NOMO-1 treated with DMSO at 0.1 percent for 48 hours (cell line): ENCODE measurements around the gene NPL.
A peak's percentile ranks its signal among the peaks of the same experiment; 100 is the strongest.

Experiments
- DNase-seq: peaks from one replicate; lab custom pipeline; 2025; ENCODE audit not compliant: unreplicated experiment; lab: John Stamatoyannopoulos, UW

Gene NPL

GRCh38 chr1:182778862-182779261 is 10.7 kb upstream of the NPL start:
- DNase-seq, result no peak

- no peak for DNase-seq
Measured at GRCh38 chr1:182779530-182779929, 10.0 kb upstream of the NPL start.

GRCh38 chr1:182781841-182782586 is 7.6 kb upstream of the NPL start:
- DNase-seq, result peak; percentile 80

- DNase-seq, result no peak
Measured at GRCh38 chr1:182782587-182782913, 7.0 kb upstream of the NPL start.

- DNase-seq, result no peak
Measured at GRCh38 chr1:182783068-182783467, 6.5 kb upstream of the NPL start.

GRCh38 chr1:182784556-182785171 is 4.9 kb upstream of the NPL start:
- peak; percentile 54 for DNase-seq

GRCh38 chr1:182785181-182785580 is 4.4 kb upstream of the NPL start:
- DNase-seq, result no peak

GRCh38 chr1:182786223-182786994 is 3.2 kb upstream of the NPL start:
- DNase-seq, result peak; percentile 41

- DNase-seq, result no peak
Measured at GRCh38 chr1:182786995-182787324, 2.6 kb upstream of the NPL start.

- no peak for DNase-seq
Measured at GRCh38 chr1:182791281-182792179, 2.0 kb downstream of the NPL start.

GRCh38 chr1:182794091-182794490 is 4.5 kb downstream of the NPL start:
- no peak for DNase-seq

- peak; percentile 1 for DNase-seq
Measured at GRCh38 chr1:182794676-182795201, 5.2 kb downstream of the NPL start.

- DNase-seq, result peak; percentile 97
Measured at GRCh38 chr1:182795563-182796228, 6.1 kb downstream of the NPL start.

- no peak for DNase-seq
Measured at GRCh38 chr1:182802006-182802803, 12.6 kb downstream of the NPL start.

GRCh38 chr1:182803846-182804245 is 14.3 kb downstream of the NPL start:
- no peak for DNase-seq

GRCh38 chr1:182806015-182806678 is 16.6 kb downstream of the NPL start:
- no peak for DNase-seq

GRCh38 chr1:182807907-182808306 is 18.3 kb downstream of the NPL start:
- no peak for DNase-seq

GRCh38 chr1:182809414-182809957 is 19.9 kb downstream of the NPL start:
- DNase-seq, result peak; percentile 14
